B cell (primary cell): ENCODE data around the gene SMIM45.

Experiments
- ATAC-seq: fragments of 200-7000 bp; cut with Tn5 transposase; one replicate; pipeline ENCODE4 v1.10.0; 2021; ENCODE audit warnings: low read depth, mild to moderate bottlenecking, moderate number of reproducible peaks, moderate library complexity
- CTCF ChIA-PET: fragments of 350-600 bp; sonication (Branson Sonifier 250); formaldehyde crosslinking; loops from one replicate; lab custom pipeline; 2021; ENCODE audit warnings: antibody characterized with exemption, inconsistent platforms; lab: Charles Lee
- POLR2A ChIA-PET: fragments of 350-600 bp; sonication (Branson Sonifier 250); formaldehyde crosslinking; loops from one replicate; lab custom pipeline; 2021; ENCODE audit warnings: antibody characterized with exemption; lab: Charles Lee
- DNase-seq: peaks from one replicate; pipeline ENCODE4 v3.0.0; 2013
- H2AFZ ChIP-seq: 2 replicates; pipeline ENCODE4 v1.6.1; 2012; ENCODE audit warnings: mild to moderate bottlenecking, low read depth, low read length; ENCODE audit not compliant: insufficient read depth, poor library complexity, severe bottlenecking
- H3K27ac ChIP-seq, 2 donors: 1 replicate in 1 of 2; 2 replicates in 1 of 2; pipeline ENCODE4 v1.5.1; 2012 to 2013; ENCODE audit warnings: low read length in 2 of 2, mild to moderate bottlenecking in 2 of 2, moderate library complexity in 1 of 2
- H3K27me3 ChIP-seq, 4 experiments: fragments of 200-600 bp in 1 of 4; sonication (generic) in 1 of 4; replicated peaks in 1 of 4; 1 replicate in 2 of 4; 2 replicates in 2 of 4; pipeline versions ENCODE4 v1.6.1 to v1.7.0; 2013 to 2016; ENCODE audit warnings: low read length in 3 of 4, mild to moderate bottlenecking in 2 of 4, mixed read lengths in 1 of 4, moderate library complexity in 1 of 4; ENCODE audit not compliant: insufficient read depth in 4 of 4, control insufficient read depth in 3 of 4; ENCODE audit errors: control extremely low read depth in 1 of 4
- H3K36me3 ChIP-seq, 2 experiments: replicated peaks in 1 of 2; 1 replicate in 1 of 2; 2 replicates in 1 of 2; pipeline versions ENCODE4 v1.6.1 to v1.7.1; 2013; ENCODE audit warnings: low read length in 1 of 2; ENCODE audit not compliant: insufficient read depth in 2 of 2, control insufficient read depth in 1 of 2; ENCODE audit errors: control extremely low read depth in 1 of 2, extremely low read depth in 1 of 2
- H3K4me1 ChIP-seq, 2 donors: fragments of 200-600 bp in 1 of 2; sonication (generic) in 1 of 2; 1 replicate in 1 of 2; 2 replicates in 1 of 2; pipeline versions ENCODE4 v1.5.1 to v1.6.1; 2013 to 2017; ENCODE audit warnings: low read length in 2 of 2; ENCODE audit not compliant: control insufficient read depth in 2 of 2, insufficient read depth in 2 of 2
- H3K4me2 ChIP-seq: replicated peaks from 2 replicates; pipeline ENCODE3; 2012; ENCODE audit warnings: mild to moderate bottlenecking, low read depth, low read length; ENCODE audit not compliant: poor library complexity, severe bottlenecking
- H3K4me3 ChIP-seq, 5 experiments: fragments of 200-600 bp in 1 of 5; sonication (generic) in 1 of 5; 1 replicate in 3 of 5; 2 replicates in 2 of 5; pipeline versions ENCODE4 v1.5.1 to v1.7.0; 2011 to 2016; ENCODE audit warnings: low read length in 4 of 5, mild to moderate bottlenecking in 4 of 5, low read depth in 2 of 5, control low read depth in 1 of 5, moderate library complexity in 1 of 5; ENCODE audit not compliant: insufficient read depth in 1 of 5; ENCODE audit errors: control extremely low read depth in 1 of 5, extremely low read depth in 1 of 5
- H3K79me2 ChIP-seq: fragments of 200-600 bp; sonication (generic); one replicate; pipeline ENCODE4 v1.6.0; 2016; ENCODE audit warnings: low read length; ENCODE audit not compliant: control insufficient read depth, insufficient read depth
- H3K9ac ChIP-seq: fragments of 200-600 bp; sonication (generic); 2 replicates; pipeline ENCODE4 v1.6.1; 2017; ENCODE audit warnings: mild to moderate bottlenecking, low read length, moderate library complexity
- H3K9me3 ChIP-seq, 3 donors: one replicate each; pipeline versions ENCODE4 v1.6.1 to v1.7.1; 2013; ENCODE audit warnings: low read length in 2 of 3; ENCODE audit not compliant: control insufficient read depth in 2 of 3, insufficient read depth in 1 of 3; ENCODE audit errors: control extremely low read depth in 1 of 3
- H4K20me1 ChIP-seq: 2 replicates; pipeline ENCODE4 v1.6.0; 2012; ENCODE audit warnings: mild to moderate bottlenecking, low read length; ENCODE audit not compliant: insufficient read depth, control insufficient read depth, poor library complexity, severe bottlenecking
- H3K27ac Mint-ChIP-seq: one replicate; pipeline ENCODE4 v1.8.0; 2021; ENCODE audit warnings: mixed read lengths
- H3K27me3 Mint-ChIP-seq: one replicate; pipeline ENCODE4 v1.8.0; 2021; ENCODE audit warnings: mixed read lengths
- H3K4me1 Mint-ChIP-seq: one replicate; pipeline ENCODE4 v1.8.0; 2021; ENCODE audit warnings: mixed read lengths
- H3K4me3 Mint-ChIP-seq: one replicate; pipeline ENCODE4 v1.8.0; 2021; ENCODE audit warnings: mixed read lengths
- H3K9me3 Mint-ChIP-seq: one replicate; pipeline ENCODE4 v1.8.0; 2022; ENCODE audit warnings: mixed read lengths; ENCODE audit not compliant: insufficient read depth
- CTCF ChIP-seq: fragments of 200-600 bp; IDR thresholded peaks from one replicate; pipeline ENCODE4 v1.8.0; 2022; ENCODE audit warnings: antibody characterized with exemption, mild to moderate bottlenecking
- EZH2 ChIP-seq: IDR thresholded peaks from 2 replicates; pipeline ENCODE4 v1.6.1; 2012; ENCODE audit warnings: borderline replicate concordance, low read depth, mild to moderate bottlenecking, moderate library complexity, low read length; ENCODE audit not compliant: insufficient read depth, poor library complexity, severe bottlenecking
- WGBS: methylation state at CpG from one replicate; pipeline ENCODE4 v1.1.5; 2013; ENCODE audit warnings: missing lambda C conversion rate; ENCODE audit not compliant: insufficient coverage; 5-methylcytosine and 5-hydroxymethylcytosine counted together
- intact Hi-C: fragments of 100-400 bp; cut with micrococcal nuclease; formaldehyde crosslinking; loops from one replicate; pipeline ENCODE4 v1.10.0; 2022

Gene SMIM45

GRCh38 chr22:41963453-41964111, 11.6 kb downstream of the SMIM45 start:
- TF ChIP-seq CTCF (no peak), EZH2 (no peak)
- Histone ChIP-seq H3K36me3 (no peaks in the 10 kb centered on the region), H3K4me3 (no peak overlapping the region), H2AFZ (no peak overlapping the region), H3K27me3 (peaks cover 0 to under 1% (median 0%) of the 10 kb centered on the region in 4 experiments), H3K4me1 (peaks cover 5 to 9% of the 10 kb centered on the region in 2 donors), H3K9ac (no peak overlapping the region), H3K79me2 (no peaks in the 10 kb centered on the region), H3K4me2 (no peak overlapping the region), H4K20me1 (no peaks in the 10 kb centered on the region), H3K27ac (no peak overlapping the region), H3K9me3 (no peaks in the 10 kb centered on the region)
- intact Hi-C loops, result no loop called here
- no peak for ATAC-seq
- H3K4me1 Mint-ChIP-seq, result peaks cover 10% of the 10 kb centered on the region
- ChIA-PET CTCF (interaction anchor here (1.6 kb wide), 1 partner anchor 11 kb away, joined by 4 read pairs; no protein-coding TSS in a partner anchor), POLR2A (no interaction called here)
- H3K27me3 Mint-ChIP-seq, result no peaks in the 10 kb centered on the region
- H3K9me3 Mint-ChIP-seq, result no peaks in the 10 kb centered on the region
- 89% methylated on average over 9 of the region's 9 CpGs for WGBS
- H3K4me3 Mint-ChIP-seq, result no peak overlapping the region
- no peak for DNase-seq
- no peak overlapping the region for H3K27ac Mint-ChIP-seq

GRCh38 chr22:41964112-41964491, 12.2 kb downstream of the SMIM45 start:
- H3K27me3 Mint-ChIP-seq, result no peaks in the 10 kb centered on the region
- Histone ChIP-seq H3K4me1 (peaks cover 5 to 9% of the 10 kb centered on the region in 2 donors), H3K4me2 (no peak overlapping the region), H3K79me2 (no peaks in the 10 kb centered on the region), H3K27me3 (peaks cover 0 to 2% (median 0%) of the 10 kb centered on the region in 4 experiments), H3K27ac (no peak overlapping the region), H3K4me3 (no peak overlapping the region), H3K9me3 (no peaks in the 10 kb centered on the region), H4K20me1 (no peaks in the 10 kb centered on the region), H3K9ac (no peak overlapping the region), H2AFZ (no peak overlapping the region), H3K36me3 (no peaks in the 10 kb centered on the region)
- 82% methylated on average over 4 of the region's 5 CpGs for WGBS
- intact Hi-C loops, result no loop called here
- ChIA-PET POLR2A (no interaction called here), CTCF (interaction anchor here (0.8 to 5.7 kb wide), 3 partner anchors 12 to 480 kb away, joined by 3 to 45 read pairs (median 4); no protein-coding TSS in a partner anchor)
- H3K4me1 Mint-ChIP-seq, result peaks cover 10% of the 10 kb centered on the region
- no peaks in the 10 kb centered on the region for H3K9me3 Mint-ChIP-seq
- H3K4me3 Mint-ChIP-seq, result no peak overlapping the region
- no peak for DNase-seq
- H3K27ac Mint-ChIP-seq, result no peak overlapping the region
- ATAC-seq, result no peak
- no peak for TF ChIP-seq CTCF
- no peak for TF ChIP-seq EZH2
